GM23338 (cell line): ENCODE results near the gene KLF2.

Experiments used
- CREB1 ChIP-seq: fragments of 250-450 bp; sonication (Bioruptor Pico); IDR thresholded peaks from 2 replicates; pipeline ENCODE4 v1.5.0; 2020; ENCODE audit warnings: low read depth, mild to moderate bottlenecking, moderate library complexity
- EZH2 ChIP-seq: fragments of 200-600 bp; sonication (generic); IDR thresholded peaks from one replicate; pipeline ENCODE4 v1.8.0; 2017; ENCODE audit warnings: antibody characterized with exemption, mild to moderate bottlenecking, low read depth; ENCODE audit not compliant: unreplicated experiment
- EZH2phosphoT487 ChIP-seq: fragments of 200-600 bp; sonication (generic); IDR thresholded peaks from one replicate; pipeline ENCODE4 v1.8.1; 2018; ENCODE audit warnings: antibody characterized with exemption; ENCODE audit not compliant: unreplicated experiment
- JUNB ChIP-seq: IDR thresholded peaks from one replicate; pipeline ENCODE4 v1.6.1; 2016; ENCODE audit warnings: antibody characterized with exemption; ENCODE audit not compliant: unreplicated experiment
- POLR2AphosphoS5 ChIP-seq: IDR thresholded peaks from 2 replicates; pipeline ENCODE4 v1.6.1; 2016; ENCODE audit warnings: antibody characterized with exemption, low read depth
- STAT1 ChIP-seq: IDR thresholded peaks from one replicate; pipeline ENCODE4 v1.6.1; 2016; ENCODE audit warnings: antibody characterized with exemption; ENCODE audit not compliant: unreplicated experiment
- TF ChIP-seq, protein P1 (sequence below), 2 experiments: fragments of 200-600 bp in 1 of 2; sonication (generic) in 1 of 2; conservative IDR thresholded peaks; 2 replicates each; pipeline versions ENCODE4 v1.5.1 to v1.6.1; 2016 to 2017; ENCODE audit warnings: antibody characterized with exemption in 2 of 2, low read depth in 2 of 2, mild to moderate bottlenecking in 2 of 2, moderate library complexity in 1 of 2
- TF ChIP-seq, protein P2 (sequence below): IDR thresholded peaks from one replicate; pipeline ENCODE4 v1.6.1; 2018; ENCODE audit warnings: antibody characterized with exemption; ENCODE audit not compliant: unreplicated experiment

- TF ChIP-seq, protein P1, sequence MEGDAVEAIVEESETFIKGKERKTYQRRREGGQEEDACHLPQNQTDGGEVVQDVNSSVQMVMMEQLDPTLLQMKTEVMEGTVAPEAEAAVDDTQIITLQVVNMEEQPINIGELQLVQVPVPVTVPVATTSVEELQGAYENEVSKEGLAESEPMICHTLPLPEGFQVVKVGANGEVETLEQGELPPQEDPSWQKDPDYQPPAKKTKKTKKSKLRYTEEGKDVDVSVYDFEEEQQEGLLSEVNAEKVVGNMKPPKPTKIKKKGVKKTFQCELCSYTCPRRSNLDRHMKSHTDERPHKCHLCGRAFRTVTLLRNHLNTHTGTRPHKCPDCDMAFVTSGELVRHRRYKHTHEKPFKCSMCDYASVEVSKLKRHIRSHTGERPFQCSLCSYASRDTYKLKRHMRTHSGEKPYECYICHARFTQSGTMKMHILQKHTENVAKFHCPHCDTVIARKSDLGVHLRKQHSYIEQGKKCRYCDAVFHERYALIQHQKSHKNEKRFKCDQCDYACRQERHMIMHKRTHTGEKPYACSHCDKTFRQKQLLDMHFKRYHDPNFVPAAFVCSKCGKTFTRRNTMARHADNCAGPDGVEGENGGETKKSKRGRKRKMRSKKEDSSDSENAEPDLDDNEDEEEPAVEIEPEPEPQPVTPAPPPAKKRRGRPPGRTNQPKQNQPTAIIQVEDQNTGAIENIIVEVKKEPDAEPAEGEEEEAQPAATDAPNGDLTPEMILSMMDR (conservative IDR thresholded peaks at IDR 0.05; ENCODE audit: low read depth in 2 of 2), result no peak
- TF ChIP-seq EZH2 (no peak), POLR2AphosphoS5 (no peak), EZH2phosphoT487 (no peak), JUNB (no peak), STAT1 (no peak), CREB1 (CRISPR knock-in tag) (no peak)
- TF ChIP-seq, protein P2, sequence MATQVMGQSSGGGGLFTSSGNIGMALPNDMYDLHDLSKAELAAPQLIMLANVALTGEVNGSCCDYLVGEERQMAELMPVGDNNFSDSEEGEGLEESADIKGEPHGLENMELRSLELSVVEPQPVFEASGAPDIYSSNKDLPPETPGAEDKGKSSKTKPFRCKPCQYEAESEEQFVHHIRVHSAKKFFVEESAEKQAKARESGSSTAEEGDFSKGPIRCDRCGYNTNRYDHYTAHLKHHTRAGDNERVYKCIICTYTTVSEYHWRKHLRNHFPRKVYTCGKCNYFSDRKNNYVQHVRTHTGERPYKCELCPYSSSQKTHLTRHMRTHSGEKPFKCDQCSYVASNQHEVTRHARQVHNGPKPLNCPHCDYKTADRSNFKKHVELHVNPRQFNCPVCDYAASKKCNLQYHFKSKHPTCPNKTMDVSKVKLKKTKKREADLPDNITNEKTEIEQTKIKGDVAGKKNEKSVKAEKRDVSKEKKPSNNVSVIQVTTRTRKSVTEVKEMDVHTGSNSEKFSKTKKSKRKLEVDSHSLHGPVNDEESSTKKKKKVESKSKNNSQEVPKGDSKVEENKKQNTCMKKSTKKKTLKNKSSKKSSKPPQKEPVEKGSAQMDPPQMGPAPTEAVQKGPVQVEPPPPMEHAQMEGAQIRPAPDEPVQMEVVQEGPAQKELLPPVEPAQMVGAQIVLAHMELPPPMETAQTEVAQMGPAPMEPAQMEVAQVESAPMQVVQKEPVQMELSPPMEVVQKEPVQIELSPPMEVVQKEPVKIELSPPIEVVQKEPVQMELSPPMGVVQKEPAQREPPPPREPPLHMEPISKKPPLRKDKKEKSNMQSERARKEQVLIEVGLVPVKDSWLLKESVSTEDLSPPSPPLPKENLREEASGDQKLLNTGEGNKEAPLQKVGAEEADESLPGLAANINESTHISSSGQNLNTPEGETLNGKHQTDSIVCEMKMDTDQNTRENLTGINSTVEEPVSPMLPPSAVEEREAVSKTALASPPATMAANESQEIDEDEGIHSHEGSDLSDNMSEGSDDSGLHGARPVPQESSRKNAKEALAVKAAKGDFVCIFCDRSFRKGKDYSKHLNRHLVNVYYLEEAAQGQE, result no peak
Measured at GRCh38 chr19:16316506-16316882, 8.1 kb upstream of the KLF2 start.
